Activated B cell treated with CpG ODN at 0.5 μM for 24 hours (primary cell): Measurements from ENCODE around the gene PRPF8. TPM values are rescaled to one million over a fixed set of nuclear protein-coding genes. Genes with fewer than 3 reads are reported as not detected.
"Not testable (repeated sequence)": the region's sequence is repeated elsewhere in the genome, so short reads cannot be mapped to it uniquely, and the experiment has no call there.

Source experiments
- ATAC-seq: fragments of 200-7000 bp; cut with Tn5 transposase; one replicate; pipeline ENCODE4 v1.10.0; 2021; ENCODE audit warnings: low read depth, mild to moderate bottlenecking, moderate library complexity
- CTCF ChIA-PET: fragments of 350-600 bp; sonication (Branson Sonifier 250); formaldehyde crosslinking; loops from one replicate; lab custom pipeline; 2021; ENCODE audit warnings: antibody characterized with exemption; lab: Charles Lee
- POLR2A ChIA-PET: fragments of 350-600 bp; sonication (Branson Sonifier 250); formaldehyde crosslinking; loops from one replicate; lab custom pipeline; 2021; ENCODE audit warnings: antibody characterized with exemption; lab: Charles Lee
- DNase-seq: peaks from one replicate; pipeline ENCODE4 v3.0.0; 2022
- H3K27ac Mint-ChIP-seq: one replicate; pipeline ENCODE4 v1.8.0; 2020; ENCODE audit warnings: mixed read lengths
- H3K27me3 Mint-ChIP-seq: one replicate; pipeline ENCODE4 v1.8.0; 2021; ENCODE audit warnings: mixed read lengths
- H3K36me3 Mint-ChIP-seq: one replicate; pipeline ENCODE4 v1.8.0; 2021; ENCODE audit warnings: low read depth, mixed read lengths
- H3K4me1 Mint-ChIP-seq: one replicate; pipeline ENCODE4 v1.8.0; 2021; ENCODE audit warnings: mixed read lengths
- H3K4me3 Mint-ChIP-seq: one replicate; pipeline ENCODE4 v1.8.0; 2020; ENCODE audit warnings: mild to moderate bottlenecking, mixed read lengths
- H3K9me3 Mint-ChIP-seq: one replicate; pipeline ENCODE4 v1.8.0; 2020; ENCODE audit warnings: mixed read lengths
- CTCF ChIP-seq: fragments of 200-600 bp; IDR thresholded peaks from one replicate; pipeline ENCODE4 v1.8.0; 2022; ENCODE audit warnings: antibody characterized with exemption, mild to moderate bottlenecking
- intact Hi-C: fragments of 100-400 bp; cut with micrococcal nuclease; formaldehyde crosslinking; loops from one replicate; pipeline ENCODE4 v1.15.1; 2024
- total RNA-seq: library from RNA; stranded (reverse); gene quantifications from 2 replicates; pipeline ENCODE4 v1.2.3, GENCODE V29; 2022

Gene PRPF8
- total RNA-seq, 1 donor from 2014 or later = 442 TPM

- Mint-ChIP-seq H3K27me3 (peaks cover 23% of the 10 kb centered on the region), H3K4me3 (no peak overlapping the region), H3K9me3 (no peaks in the 10 kb centered on the region), H3K36me3 (no peaks in the 10 kb centered on the region), H3K4me1 (peaks cover 8% of the 10 kb centered on the region), H3K27ac (no peak overlapping the region)
- intact Hi-C loops = no loop called here
- TF ChIP-seq CTCF = no peak
- no peak for ATAC-seq
- ChIA-PET POLR2A (no interaction called here), CTCF (no interaction called here)
- no peak for DNase-seq
Measured at GRCh38 chr17:1707107-1707506, 22.4 kb upstream of the PRPF8 start.

GRCh38 chr17:1705004-1705403 lies 20.3 kb upstream of the PRPF8 start:
- no peak for TF ChIP-seq CTCF
- ChIA-PET POLR2A (interaction anchor here (0.6 to 0.7 kb wide), 2 partner anchors 12 to 990 kb away, joined by 3 read pairs; partner anchors contain the start of gene VPS53), CTCF (no interaction called here)
- Mint-ChIP-seq H3K4me3 (no peak overlapping the region), H3K27me3 (peaks cover 14% of the 10 kb centered on the region), H3K4me1 (peaks cover 3% of the 10 kb centered on the region), H3K9me3 (no peaks in the 10 kb centered on the region), H3K36me3 (no peaks in the 10 kb centered on the region), H3K27ac (no peak overlapping the region)
- DNase-seq = no peak
- intact Hi-C loops = no loop called here
- ATAC-seq = no peak

- CTCF ChIA-PET = no interaction called here
- Mint-ChIP-seq H3K27ac (no peak overlapping the region), H3K4me1 (no peaks in the 10 kb centered on the region), H3K36me3 (no peaks in the 10 kb centered on the region), H3K27me3 (peaks cover 14% of the 10 kb centered on the region), H3K4me3 (no peak overlapping the region), H3K9me3 (no peaks in the 10 kb centered on the region)
- no peak for TF ChIP-seq CTCF
- ATAC-seq (no peak), DNase-seq (no peak)
- POLR2A ChIA-PET = no interaction called here
- intact Hi-C loops = no loop called here
Measured at GRCh38 chr17:1703063-1703462, 18.4 kb upstream of the PRPF8 start.

- ATAC-seq, H3K36me3 Mint-ChIP-seq, H3K27me3 Mint-ChIP-seq, H3K4me3 Mint-ChIP-seq, H3K4me1 Mint-ChIP-seq, H3K9me3 Mint-ChIP-seq, intact Hi-C loops, H3K27ac Mint-ChIP-seq, DNase-seq, CTCF ChIA-PET: not testable (repeated sequence)
- POLR2A ChIA-PET = interaction anchor here (0.6 kb wide), 1 partner anchor 17 kb away, joined by 5 read pairs; no protein-coding TSS in a partner anchor
Measured at GRCh38 chr17:1699891-1700290, 15.2 kb upstream of the PRPF8 start.

GRCh38 chr17:1697681-1698080 lies 13.0 kb upstream of the PRPF8 start:
- CTCF ChIA-PET = no interaction called here
- no peak for ATAC-seq
- Mint-ChIP-seq H3K36me3 (no peaks in the 10 kb centered on the region), H3K27me3 (peaks cover 5% of the 10 kb centered on the region), H3K4me3 (no peak overlapping the region), H3K9me3 (no peaks in the 10 kb centered on the region), H3K4me1 (no peaks in the 10 kb centered on the region), H3K27ac (no peak overlapping the region)
- no peak for TF ChIP-seq CTCF
- DNase-seq = no peak
- intact Hi-C loops = no loop called here
- POLR2A ChIA-PET = interaction anchor here (0.7 kb wide), 1 partner anchor 10 kb away, joined by 6 read pairs; no protein-coding TSS in a partner anchor

GRCh38 chr17:1695365-1695764 lies 10.7 kb upstream of the PRPF8 start:
- no peak overlapping the region for H3K27ac Mint-ChIP-seq
- H3K27me3 Mint-ChIP-seq = peaks cover 7% of the 10 kb centered on the region
- peak; percentile 79 for ATAC-seq
- no peaks in the 10 kb centered on the region for H3K4me1 Mint-ChIP-seq
- H3K4me3 Mint-ChIP-seq = no peak overlapping the region
- no peaks in the 10 kb centered on the region for H3K9me3 Mint-ChIP-seq
- POLR2A ChIA-PET = no interaction called here
- DNase-seq = no peak
- CTCF ChIA-PET = no interaction called here
- H3K36me3 Mint-ChIP-seq = no peaks in the 10 kb centered on the region
- TF ChIP-seq CTCF = no peak
- intact Hi-C loops = no loop called here
